HUES6 (cell line): ENCODE results near the gene EP400.
"Not testable (repeated sequence)": the region's sequence is repeated elsewhere in the genome, so short reads cannot be mapped to it uniquely, and the experiment has no call there.

ENCODE experiments used
- H3K27ac ChIP-seq: 2 replicates; pipeline ENCODE4 v1.7.0; 2013; ENCODE audit warnings: low read depth, mild to moderate bottlenecking, low read length, inconsistent platforms
- H3K27me3 ChIP-seq: 2 replicates; pipeline ENCODE4 v1.6.1; 2013; ENCODE audit warnings: low read length; ENCODE audit not compliant: control insufficient read depth, insufficient read depth
- H3K36me3 ChIP-seq: 2 replicates; pipeline ENCODE4 v1.6.1; 2013; ENCODE audit warnings: low read length; ENCODE audit not compliant: control insufficient read depth, insufficient read depth
- H3K4me1 ChIP-seq: 2 replicates; pipeline ENCODE4 v1.6.1; 2013; ENCODE audit warnings: low read length; ENCODE audit not compliant: control insufficient read depth, insufficient read depth
- H3K4me3 ChIP-seq: 2 replicates; pipeline ENCODE4 v1.5.1; 2013; ENCODE audit warnings: low read depth, low read length
- H3K9ac ChIP-seq: one replicate; pipeline ENCODE4 v1.6.1; 2013; ENCODE audit warnings: mild to moderate bottlenecking, low read length
- H3K9me3 ChIP-seq: 2 replicates; pipeline ENCODE4 v1.6.1; 2013; ENCODE audit warnings: low read depth, low read length; ENCODE audit not compliant: control insufficient read depth, insufficient read depth

EP400 gene

DNA sequence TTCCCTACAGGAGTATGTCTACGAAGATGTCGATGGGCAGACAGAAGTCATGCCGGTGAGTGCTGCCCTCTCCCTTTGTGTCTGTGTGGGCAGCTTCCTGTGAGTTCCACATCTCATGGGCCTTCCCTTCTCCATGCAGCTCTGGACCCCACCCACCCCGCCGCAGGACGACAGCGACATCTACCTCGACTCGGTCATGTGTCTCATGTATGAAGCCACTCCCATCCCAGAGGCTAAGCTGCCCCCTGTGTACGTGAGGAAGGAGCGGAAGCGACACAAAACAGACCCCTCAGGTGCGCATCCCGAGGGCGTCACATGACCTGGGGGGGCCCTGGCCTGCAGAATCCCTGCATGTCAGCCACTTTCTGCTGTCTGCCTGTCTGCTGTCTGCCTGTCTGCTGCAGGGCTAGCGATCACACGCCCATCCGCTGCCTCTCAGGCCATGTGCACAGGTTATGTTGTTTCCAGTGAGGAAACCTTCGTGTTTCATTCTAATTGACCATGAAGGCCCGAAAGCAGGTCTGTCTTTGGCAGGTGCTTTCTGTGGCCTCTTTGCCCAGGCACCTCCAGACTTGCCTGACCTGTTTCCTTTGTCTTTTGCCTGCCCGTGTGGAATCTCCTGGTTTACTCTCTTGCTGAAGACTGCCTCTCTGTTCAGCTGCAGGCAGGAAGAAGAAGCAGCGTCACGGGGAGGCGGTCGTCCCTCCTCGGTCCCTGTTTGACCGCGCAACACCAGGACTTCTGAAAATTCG lies 95.1 kb downstream of the EP400 start:
- Histone ChIP-seq H3K9me3 (no peaks in the 10 kb centered on the region), H3K27ac (no peak overlapping the region), H3K36me3 (peaks cover 76% of the 10 kb centered on the region), H3K4me1 (peaks cover 11% of the 10 kb centered on the region; the same call in 1 of the 2 replicates), H3K4me3 (no peak overlapping the region), H3K27me3 (no peaks in the 10 kb centered on the region), H3K9ac (no peak overlapping the region)

DNA sequence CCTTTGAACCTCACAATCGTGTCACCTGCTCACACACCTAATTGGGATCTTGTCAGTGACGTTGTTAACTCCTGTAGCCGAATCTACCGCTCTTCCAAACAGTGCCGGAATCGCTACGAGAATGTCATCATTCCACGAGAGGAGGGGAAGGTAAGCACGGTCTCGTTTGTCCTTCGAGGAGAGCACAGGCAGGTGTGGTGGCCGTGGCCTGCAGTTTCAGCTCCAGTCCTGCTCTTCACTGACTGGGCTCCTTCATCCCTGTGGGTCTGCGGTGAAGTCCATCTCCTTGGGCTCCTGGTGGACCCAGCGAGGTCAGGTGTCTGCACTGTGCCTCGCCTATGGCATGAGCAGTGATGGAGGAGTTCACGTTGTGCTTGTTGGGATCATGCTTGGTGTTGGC lies 96.0 kb downstream of the EP400 start:
- Histone ChIP-seq H3K9ac (no peak overlapping the region), H3K9me3 (no peaks in the 10 kb centered on the region), H3K27ac (no peak overlapping the region), H3K36me3 (peaks cover 81% of the 10 kb centered on the region), H3K4me3 (no peak overlapping the region), H3K4me1 (peaks cover 11% of the 10 kb centered on the region; the same call in 1 of the 2 replicates), H3K27me3 (no peaks in the 10 kb centered on the region)

DNA sequence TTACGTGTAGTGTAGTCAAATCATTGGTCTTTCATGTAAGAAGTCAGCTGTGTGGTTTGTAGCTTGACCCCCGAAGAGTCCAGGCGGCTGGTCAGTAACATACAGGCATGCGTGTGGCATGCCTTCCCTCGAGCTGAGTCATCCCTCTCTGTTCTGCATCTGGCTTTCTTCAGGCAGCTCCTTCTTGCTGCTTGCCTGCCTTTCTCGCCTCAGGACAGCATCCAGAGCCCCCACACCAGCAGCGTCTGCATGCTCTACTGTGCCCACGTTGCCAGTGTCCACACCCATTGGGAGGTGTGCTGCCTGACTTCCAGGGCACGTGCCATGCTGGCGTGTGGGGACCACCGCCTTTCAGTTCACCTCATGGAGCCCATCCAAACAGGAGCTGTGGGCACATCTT lies 96.8 kb downstream of the EP400 start:
- Histone ChIP-seq H3K36me3 (peaks cover 81% of the 10 kb centered on the region), H3K27me3 (no peaks in the 10 kb centered on the region), H3K4me1 (peaks cover 11% of the 10 kb centered on the region; the same call in 1 of the 2 replicates), H3K9me3 (no peaks in the 10 kb centered on the region), H3K9ac (peak overlapping the region; percentile 5), H3K27ac (peak overlapping the region; percentile 20), H3K4me3 (no peak overlapping the region)

DNA sequence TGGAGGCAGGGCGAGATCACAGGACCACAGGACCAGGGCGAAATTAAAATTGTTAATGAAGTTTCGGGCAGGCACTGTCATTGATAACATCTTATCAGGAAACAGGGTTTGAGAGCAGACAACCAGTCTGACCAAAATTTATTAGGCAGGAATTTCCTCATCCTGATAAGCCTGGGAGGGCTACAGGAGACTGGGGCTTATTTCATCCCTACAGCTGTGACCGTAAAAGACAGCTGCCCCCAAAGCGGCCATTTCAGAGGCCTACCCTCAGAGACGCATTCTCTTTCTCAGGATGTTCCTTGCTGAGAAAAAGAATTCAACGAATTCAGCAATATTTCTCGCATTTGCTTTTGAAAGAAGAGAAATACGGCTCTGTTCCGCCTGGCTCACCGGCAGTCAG lies 97.9 kb downstream of the EP400 start:
- not testable (repeated sequence) for H3K4me3 ChIP-seq

DNA sequence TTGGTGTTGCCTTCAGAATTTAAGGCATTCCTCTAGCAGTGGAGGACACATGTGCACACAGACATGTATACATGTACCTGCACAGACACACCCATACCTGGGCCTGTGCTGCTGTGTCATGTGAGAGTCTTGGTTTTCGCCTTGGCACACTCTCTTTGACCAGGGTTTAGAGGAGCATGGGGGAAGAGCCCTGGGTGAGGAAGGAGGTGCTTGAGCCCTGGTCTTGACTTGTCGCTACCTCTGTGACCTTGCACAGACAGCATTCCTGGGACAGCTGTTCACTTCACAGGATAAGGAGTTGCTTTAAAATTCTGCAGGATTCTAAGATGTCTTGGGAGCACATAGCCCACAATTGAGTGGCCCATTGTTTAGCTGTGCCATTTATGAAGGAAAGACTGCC lies 99.7 kb downstream of the EP400 start:
- peaks cover 81% of the 10 kb centered on the region for H3K36me3 ChIP-seq

More for the DNA sequence above, 97.9 kb downstream of the EP400 start:
- Histone ChIP-seq H3K4me1 (peaks cover 11% of the 10 kb centered on the region; the same call in 1 of the 2 replicates), H3K36me3 (peaks cover 81% of the 10 kb centered on the region), H3K27ac (peak overlapping the region; percentile 1; the same call in 1 of the 2 replicates)
- H3K9ac ChIP-seq, H3K27me3 ChIP-seq, H3K9me3 ChIP-seq: not testable (repeated sequence)

DNA sequence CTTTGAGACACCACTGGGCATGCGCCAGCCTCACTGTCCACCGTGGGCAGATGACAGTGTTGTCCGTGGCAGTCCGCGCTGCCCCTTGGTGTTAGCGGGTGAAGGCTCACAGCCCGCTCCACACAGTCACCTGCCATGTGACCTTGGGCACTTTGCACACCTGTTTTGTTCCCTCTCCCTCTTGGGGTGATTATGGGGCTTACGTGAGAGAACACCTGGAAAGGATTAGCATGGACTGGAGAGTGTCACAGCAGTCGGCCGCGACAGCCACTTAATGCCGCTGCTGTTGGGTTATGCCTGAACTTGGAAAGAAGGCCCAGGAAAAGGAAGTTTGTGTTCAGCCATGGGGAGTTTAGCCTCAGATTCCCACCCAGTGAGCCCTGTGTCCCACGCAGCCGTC lies 100.1 kb downstream of the EP400 start:
- no peaks in the 10 kb centered on the region for H3K27me3 ChIP-seq
- no peak overlapping the region for H3K27ac ChIP-seq
- no peak overlapping the region for H3K9ac ChIP-seq
- no peak overlapping the region for H3K4me3 ChIP-seq
- peaks cover 11% of the 10 kb centered on the region; the same call in 1 of the 2 replicates for H3K4me1 ChIP-seq
- H3K36me3 ChIP-seq = peaks cover 81% of the 10 kb centered on the region
- no peaks in the 10 kb centered on the region for H3K9me3 ChIP-seq

More for the DNA sequence above, 99.7 kb downstream of the EP400 start:
- Histone ChIP-seq H3K27me3 (no peaks in the 10 kb centered on the region), H3K9me3 (no peaks in the 10 kb centered on the region), H3K9ac (no peak overlapping the region), H3K27ac (no peak overlapping the region), H3K4me1 (peaks cover 11% of the 10 kb centered on the region; the same call in 1 of the 2 replicates), H3K4me3 (no peak overlapping the region)

DNA sequence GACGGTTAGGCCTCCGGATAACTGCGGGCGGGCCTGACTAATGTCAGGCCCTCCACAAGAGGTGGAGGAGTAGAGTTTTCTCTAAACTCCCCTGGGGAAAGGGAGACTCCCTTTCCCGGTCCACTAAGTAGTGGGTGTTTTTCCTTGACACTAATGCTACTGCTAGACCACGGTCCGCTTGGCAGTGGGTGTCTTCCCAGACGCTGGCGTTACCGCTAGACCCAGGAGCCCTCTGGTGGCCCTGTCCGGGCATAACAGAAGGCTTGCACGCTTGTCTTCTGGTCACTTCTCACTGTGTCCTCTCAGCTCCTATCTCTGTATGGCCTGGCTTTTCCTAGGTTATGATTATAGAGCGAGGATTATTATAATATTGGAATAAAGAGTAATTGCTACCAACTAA lies 102.0 kb downstream of the EP400 start:
- H3K27me3 ChIP-seq, H3K4me3 ChIP-seq, H3K27ac ChIP-seq, H3K9me3 ChIP-seq, H3K9ac ChIP-seq, H3K4me1 ChIP-seq: not testable (repeated sequence)
- H3K36me3 ChIP-seq = peaks cover 81% of the 10 kb centered on the region

DNA sequence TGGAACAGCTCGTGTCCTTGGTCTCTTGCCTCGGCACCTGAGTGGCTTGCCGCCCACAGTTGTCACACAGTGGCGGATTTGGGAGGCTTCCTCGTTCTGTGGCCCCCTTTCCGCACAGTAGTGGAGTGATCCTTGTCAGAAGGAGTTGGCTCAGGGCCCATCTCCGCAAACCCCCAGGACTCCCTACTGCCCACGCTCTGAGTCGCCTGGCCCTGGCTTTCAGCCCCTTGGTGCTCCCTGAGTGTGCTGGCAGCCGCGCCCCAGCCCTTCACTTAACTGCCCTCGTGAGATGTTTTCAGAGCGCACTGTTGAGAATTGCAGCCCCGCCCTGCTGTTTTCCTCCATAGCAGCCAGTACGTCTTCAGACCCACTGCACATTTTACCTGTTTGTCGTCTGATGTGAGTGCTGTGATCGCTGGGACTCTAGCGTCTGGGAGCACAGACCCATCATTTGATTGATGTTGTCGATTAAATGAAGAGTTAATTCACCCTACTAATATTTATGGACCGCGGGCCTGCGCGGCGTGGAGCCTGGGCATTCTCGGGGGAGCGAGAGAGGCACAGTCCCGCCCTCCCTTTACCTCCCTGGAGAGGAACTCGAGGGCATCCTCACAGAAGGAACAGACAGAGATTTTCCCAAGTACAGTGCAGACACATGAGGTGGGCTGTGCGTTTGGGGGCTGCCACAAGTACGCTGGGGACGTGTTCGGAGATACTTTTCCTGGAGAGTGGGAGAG lies 102.6 kb downstream of the EP400 start:
- Histone ChIP-seq H3K36me3 (peaks cover 83% of the 10 kb centered on the region), H3K27ac (no peak overlapping the region), H3K4me1 (no peaks in the 10 kb centered on the region; the same call in 1 of the 2 replicates), H3K27me3 (no peaks in the 10 kb centered on the region), H3K9me3 (no peaks in the 10 kb centered on the region), H3K4me3 (no peak overlapping the region), H3K9ac (no peak overlapping the region)

DNA sequence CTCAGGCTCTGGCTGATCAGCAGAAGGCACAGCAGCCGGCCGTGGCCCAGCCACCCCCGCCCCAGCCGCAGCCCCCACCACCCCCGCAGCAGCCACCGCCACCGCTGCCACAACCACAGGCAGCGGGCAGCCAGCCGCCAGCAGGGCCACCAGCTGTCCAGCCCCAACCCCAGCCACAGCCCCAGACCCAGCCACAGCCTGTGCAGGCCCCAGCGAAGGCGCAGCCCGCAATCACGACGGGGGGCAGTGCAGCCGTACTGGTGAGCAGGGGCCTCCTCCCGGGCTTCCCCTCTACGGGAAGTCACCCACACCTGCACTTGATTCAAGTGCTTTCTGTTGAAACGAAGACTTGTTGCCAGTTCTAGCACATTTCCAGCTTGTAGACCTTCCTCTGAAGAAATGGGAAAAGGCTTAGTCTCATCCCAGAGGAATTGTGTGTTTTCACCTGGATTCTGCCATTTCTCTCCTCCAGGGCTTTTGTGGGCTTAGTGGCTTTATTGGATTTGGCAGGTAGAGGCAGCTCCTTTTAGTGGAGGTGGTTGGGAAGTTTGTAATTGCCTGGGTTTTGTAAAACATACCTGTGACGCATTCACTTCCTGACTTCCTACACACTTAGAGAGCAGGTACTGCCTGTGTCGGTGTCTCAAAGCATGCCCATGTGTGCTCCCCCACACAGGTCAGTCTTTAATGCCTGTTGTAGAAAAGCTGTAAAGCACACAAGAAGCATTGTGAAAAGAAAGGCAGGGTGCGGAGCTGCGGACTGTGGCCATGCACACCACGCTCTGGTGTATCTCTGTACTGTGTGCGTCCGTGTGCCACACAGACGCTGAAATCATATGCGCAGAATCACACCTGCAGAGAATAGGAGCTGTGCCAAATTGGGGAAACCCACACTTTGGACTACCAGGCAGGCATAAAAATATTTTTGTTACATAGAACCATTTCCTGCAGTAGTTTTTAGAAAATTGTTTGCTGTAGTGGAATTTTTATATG lies 103.9 kb downstream of the EP400 start:
- no peak overlapping the region for H3K4me3 ChIP-seq
- no peaks in the 10 kb centered on the region for H3K9me3 ChIP-seq
- H3K4me1 ChIP-seq = no peaks in the 10 kb centered on the region; the same call in 1 of the 2 replicates
- H3K27ac ChIP-seq = no peak overlapping the region
- H3K36me3 ChIP-seq = peaks cover 90% of the 10 kb centered on the region
- H3K27me3 ChIP-seq = no peaks in the 10 kb centered on the region
- H3K9ac ChIP-seq = no peak overlapping the region

DNA sequence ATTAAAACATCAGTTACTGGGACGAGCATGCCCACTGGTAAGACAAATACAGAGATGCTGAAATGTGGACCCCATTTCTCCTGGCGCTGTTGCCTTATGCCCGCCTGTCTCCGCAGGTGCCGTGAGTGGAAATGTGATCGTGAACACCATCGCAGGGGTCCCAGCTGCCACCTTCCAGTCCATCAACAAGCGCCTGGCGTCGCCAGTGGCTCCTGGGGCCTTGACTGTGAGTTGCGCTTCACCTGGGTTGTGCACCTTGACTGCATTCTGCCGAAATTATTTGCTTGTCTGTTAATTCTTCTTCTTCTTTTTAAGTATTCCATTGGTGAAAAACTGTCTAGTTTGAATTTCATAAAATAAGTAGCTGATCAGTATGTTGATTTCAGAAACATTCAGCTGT lies 105.2 kb downstream of the EP400 start:
- Histone ChIP-seq H3K27me3 (no peaks in the 10 kb centered on the region), H3K9ac (no peak overlapping the region), H3K4me3 (no peak overlapping the region), H3K9me3 (no peaks in the 10 kb centered on the region), H3K27ac (no peak overlapping the region), H3K36me3 (peaks cover 82% of the 10 kb centered on the region), H3K4me1 (no peaks in the 10 kb centered on the region)
